NCI-H1694 (cell line): ENCODE measurements around the gene SEMA6B.
"Not testable (repeated sequence)": the region's sequence is repeated elsewhere in the genome, so short reads cannot be mapped to it uniquely, and the experiment has no call there.

Experiments
- DNase-seq: peaks from one replicate; lab custom pipeline; 2025; lab: John Stamatoyannopoulos, UW

The SEMA6B gene

GRCh38 chr19:4571305-4571917 is 11.9 kb upstream of the SEMA6B start:
- DNase-seq = no peak

- DNase-seq = no peak
Observed at GRCh38 chr19:4570916-4571304, 11.4 kb upstream of the SEMA6B start.

- DNase-seq = no peak
Observed at GRCh38 chr19:4570402-4570801, 10.9 kb upstream of the SEMA6B start.

- DNase-seq = no peak
Observed at GRCh38 chr19:4568886-4569285, 9.4 kb upstream of the SEMA6B start.

- DNase-seq = no peak
Observed at GRCh38 chr19:4567584-4568071, 8.1 kb upstream of the SEMA6B start.

- DNase-seq = no peak
Observed at GRCh38 chr19:4566402-4567051, 7.0 kb upstream of the SEMA6B start.

GRCh38 chr19:4563562-4563961 is 4.1 kb upstream of the SEMA6B start:
- not testable (repeated sequence) for DNase-seq

- not testable (repeated sequence) for DNase-seq
Observed at GRCh38 chr19:4562085-4562484, 2.6 kb upstream of the SEMA6B start.

GRCh38 chr19:4557971-4558941 is 1.2 kb downstream of the SEMA6B start:
- peak; percentile 19 for DNase-seq

GRCh38 chr19:4557144-4557970 is 2.1 kb downstream of the SEMA6B start:
- DNase-seq = no peak

- no peak for DNase-seq
Observed at GRCh38 chr19:4556597-4557127, 2.8 kb downstream of the SEMA6B start.

GRCh38 chr19:4555657-4556561 is 3.6 kb downstream of the SEMA6B start:
- DNase-seq = no peak

- DNase-seq = no peak
Observed at GRCh38 chr19:4554717-4555116, 4.8 kb downstream of the SEMA6B start.

- DNase-seq = no peak
Observed at GRCh38 chr19:4553775-4554174, 5.7 kb downstream of the SEMA6B start.

GRCh38 chr19:4553092-4553695 is 6.3 kb downstream of the SEMA6B start:
- no peak for DNase-seq

GRCh38 chr19:4552525-4552819 is 7.0 kb downstream of the SEMA6B start:
- no peak for DNase-seq

GRCh38 chr19:4550479-4551050 is 8.9 kb downstream of the SEMA6B start:
- no peak for DNase-seq

GRCh38 chr19:4550018-4550417 is 9.5 kb downstream of the SEMA6B start:
- no peak for DNase-seq

GRCh38 chr19:4548238-4548584 is 11.3 kb downstream of the SEMA6B start:
- DNase-seq = no peak
